HCT116 (cell line): Measurements from ENCODE around the gene RGL3. TPM values are rescaled to one million over a fixed set of nuclear protein-coding genes. Genes with fewer than 3 reads are reported as not detected.

ENCODE experiments used
- ATAC-seq: fragments of 200-7000 bp; cut with Tn5 transposase; 2 replicates; pipeline ENCODE4 v1.9.1; 2020; ENCODE audit warnings: mild to moderate bottlenecking, moderate library complexity
- BruUV-seq: library from RNA; stranded (reverse); fragments of 400-500 nt; replicated peaks from 2 replicates; lab custom pipeline; 2021; lab: Mats Ljungman, UMichigan
- CTCF ChIA-PET: fragments of 300-600 bp; sonication (Branson Sonifier 250); formaldehyde crosslinking; loops from one replicate; lab custom pipeline; 2021; ENCODE audit warnings: antibody characterized with exemption; lab: Charles Lee
- POLR2A ChIA-PET: fragments of 300-600, 350-600 bp; sonication (Branson Sonifier 250); formaldehyde crosslinking; loops from one replicate; lab custom pipeline; 2021; ENCODE audit warnings: antibody characterized with exemption; lab: Charles Lee
- RAD21 ChIA-PET, 2 experiments: fragments of 300-600 bp; sonication (Branson Sonifier 250); formaldehyde crosslinking; loops; one replicate each; lab custom pipeline; 2023; ENCODE audit warnings: low total read pairs in 2 of 2; ENCODE audit not compliant: uncharacterized antibody in 2 of 2, unreplicated experiment in 2 of 2, low non-redundant PET in 1 of 2; lab: Charles Lee
- DNase-seq: peaks from one replicate; pipeline ENCODE4 v3.0.0-alpha.2; 2010; ENCODE audit warnings: low read depth, low spot score
- H2AFZ ChIP-seq: fragments of 200-600 bp; shearing (Covaris generic), sonication (generic); 2 replicates; pipeline ENCODE4 v1.6.1; 2017; ENCODE audit warnings: low read depth, mixed run types, mixed read lengths, antibody characterized with exemption, low read length; ENCODE audit not compliant: poor library complexity, severe bottlenecking
- H3K27ac ChIP-seq: 2 replicates; pipeline ENCODE4 v1.5.1; 2012; ENCODE audit warnings: low read depth, low read length
- H3K27me3 ChIP-seq: fragments of 200-600 bp; sonication (generic); 2 replicates; pipeline ENCODE4 v1.6.1; 2016; ENCODE audit warnings: mixed run types, low read length, mixed read lengths; ENCODE audit not compliant: insufficient read depth
- H3K36me3 ChIP-seq, 2 experiments: fragments of 200-500 bp in 1 of 2; fragments of 200-600 bp in 1 of 2; sonication (Bioruptor generic) in 1 of 2; sonication (generic) in 1 of 2; 2 replicates each; pipeline versions ENCODE4 v1.5.1 to v1.6.1; 2014 to 2016; ENCODE audit warnings: low read length in 2 of 2, inconsistent platforms in 1 of 2, mixed read lengths in 1 of 2, mixed run types in 1 of 2; ENCODE audit not compliant: insufficient read depth in 2 of 2, control insufficient read depth in 1 of 2
- H3K4me1 ChIP-seq, 2 experiments: fragments of 200-600 bp in 1 of 2; sonication (generic) in 1 of 2; 2 replicates each; pipeline versions ENCODE4 v1.5.1 to v1.6.1; 2012 to 2017; ENCODE audit warnings: low read length in 2 of 2, inconsistent platforms in 1 of 2, mild to moderate bottlenecking in 1 of 2, mixed read lengths in 1 of 2, mixed run types in 1 of 2, moderate library complexity in 1 of 2; ENCODE audit not compliant: insufficient read depth in 2 of 2, control insufficient read depth in 1 of 2
- H3K4me2 ChIP-seq: fragments of 200-600 bp; sonication (generic); 2 replicates; pipeline ENCODE4 v1.6.1; 2017; ENCODE audit warnings: mixed run types, low read length, mixed read lengths
- H3K4me3 ChIP-seq, 2 experiments: fragments of 200-600 bp in 1 of 2; sonication (generic) in 1 of 2; replicated peaks in 1 of 2; 2 replicates each; pipeline ENCODE4 v1.5.1; 2011 to 2016; ENCODE audit warnings: low read length in 2 of 2, control low read depth in 1 of 2, low read depth in 1 of 2, mild to moderate bottlenecking in 1 of 2, mixed read lengths in 1 of 2, mixed run types in 1 of 2
- H3K79me2 ChIP-seq: fragments of 200-600 bp; sonication (generic); 2 replicates; pipeline ENCODE4 v1.6.1; 2017; ENCODE audit warnings: mild to moderate bottlenecking, mixed run types, low read length, moderate library complexity, mixed read lengths; ENCODE audit not compliant: insufficient read depth
- H3K9ac ChIP-seq: fragments of 200-600 bp; sonication (generic); 2 replicates; pipeline ENCODE4 v1.6.1; 2016; ENCODE audit warnings: low read length, mixed read lengths
- H3K9me2 ChIP-seq: fragments of 200-600 bp; sonication (generic), shearing (Covaris generic); 2 replicates; pipeline ENCODE4 v1.6.1; 2017; ENCODE audit warnings: mixed run types, mild to moderate bottlenecking, moderate library complexity; ENCODE audit not compliant: insufficient read depth
- H3K9me3 ChIP-seq, 2 experiments: fragments of 200-500 bp in 1 of 2; fragments of 200-600 bp in 1 of 2; sonication (Bioruptor generic) in 1 of 2; sonication (generic) in 1 of 2; 2 replicates each; pipeline ENCODE4 v1.6.1; 2014 to 2017; ENCODE audit warnings: low read length in 2 of 2, mixed read lengths in 2 of 2, inconsistent platforms in 1 of 2, low read depth in 1 of 2, mild to moderate bottlenecking in 1 of 2, mixed run types in 1 of 2, moderate library complexity in 1 of 2; ENCODE audit not compliant: control insufficient read depth in 1 of 2, insufficient read depth in 1 of 2
- H4K20me1 ChIP-seq: fragments of 200-600 bp; sonication (generic), shearing (Covaris generic); 2 replicates; pipeline ENCODE4 v1.6.1; 2017; ENCODE audit warnings: mixed run types, mild to moderate bottlenecking, moderate library complexity; ENCODE audit not compliant: insufficient read depth
- ATF3 ChIP-seq: IDR thresholded peaks from 2 replicates; pipeline ENCODE4 v1.6.1; 2012
- CEBPB ChIP-seq: IDR thresholded peaks from 2 replicates; pipeline ENCODE4 v1.6.1; 2012; ENCODE audit warnings: low read depth
- CTCF ChIP-seq, 3 experiments: fragments of 200-600 bp in 1 of 3; sonication (generic) in 1 of 3; IDR thresholded peaks in 2 of 3; conservative IDR thresholded peaks in 1 of 3; 2 replicates each; pipeline ENCODE4 v1.5.1; 2012 to 2017; ENCODE audit warnings: low read depth in 2 of 3, low read length in 2 of 3, antibody characterized with exemption in 1 of 3, borderline replicate concordance in 1 of 3, control low read depth in 1 of 3, mild to moderate bottlenecking in 1 of 3, mixed read lengths in 1 of 3, mixed run types in 1 of 3, moderate library complexity in 1 of 3; ENCODE audit not compliant: insufficient read depth in 1 of 3
- EGR1 ChIP-seq: IDR thresholded peaks from 2 replicates; pipeline ENCODE4 v1.6.1; 2012; ENCODE audit warnings: low read depth
- EZH2 ChIP-seq: fragments of 200-600 bp; sonication (generic); IDR thresholded peaks from 2 replicates; pipeline ENCODE4 v1.6.1; 2017; ENCODE audit warnings: antibody characterized with exemption, mixed run types
- EZH2phosphoT487 ChIP-seq: fragments of 200-600 bp; IDR thresholded peaks from 2 replicates; pipeline ENCODE4 v1.6.1; 2018; ENCODE audit warnings: antibody characterized with exemption, borderline replicate concordance
- JUND ChIP-seq: IDR thresholded peaks from 2 replicates; pipeline ENCODE4 v1.6.1; 2012
- MAX ChIP-seq: IDR thresholded peaks from 2 replicates; pipeline ENCODE4 v1.6.1; 2012
- POLR2A ChIP-seq: IDR thresholded peaks from 2 replicates; pipeline ENCODE4 v1.7.0; 2011; ENCODE audit warnings: borderline replicate concordance; ENCODE audit not compliant: insufficient read depth, insufficient read length; ENCODE audit errors: extremely low read depth
- POLR2AphosphoS5 ChIP-seq: IDR thresholded peaks from 2 replicates; pipeline ENCODE4 v1.6.1; 2011; ENCODE audit warnings: mild to moderate bottlenecking, low read depth, low read length, moderate library complexity
- RAD21 ChIP-seq: IDR thresholded peaks from 2 replicates; pipeline ENCODE4 v1.6.1; 2012; ENCODE audit warnings: low read depth, mild to moderate bottlenecking
- REST ChIP-seq: IDR thresholded peaks from 2 replicates; pipeline ENCODE4 v1.6.1; 2012; ENCODE audit warnings: low read depth
- SP1 ChIP-seq: IDR thresholded peaks from 2 replicates; pipeline ENCODE4 v1.6.1; 2012; ENCODE audit warnings: low read depth
- SRF ChIP-seq: IDR thresholded peaks from 2 replicates; pipeline ENCODE4 v1.6.1; 2012; ENCODE audit warnings: low read depth
- TCF7L2 ChIP-seq: IDR thresholded peaks from 2 replicates; pipeline ENCODE4 v1.7.0; 2011; ENCODE audit warnings: borderline replicate concordance, inconsistent platforms; ENCODE audit not compliant: insufficient read depth, insufficient read length; ENCODE audit errors: extremely low read depth
- ZBTB33 ChIP-seq: IDR thresholded peaks from 2 replicates; pipeline ENCODE4 v1.6.1; 2011; ENCODE audit warnings: mild to moderate bottlenecking, low read length, moderate library complexity; ENCODE audit not compliant: insufficient replicate concordance; ENCODE audit errors: extremely low read depth
- ZFX ChIP-seq: fragments of 450-650 bp; IDR thresholded peaks from 2 replicates; pipeline ENCODE4 v1.6.1; 2017
- intact Hi-C: fragments of 100-400 bp; cut with micrococcal nuclease; formaldehyde crosslinking; loops from 2 replicates; pipeline ENCODE4 v1.10.0; 2022
- total RNA-seq: library from RNA; stranded (reverse); gene quantifications from one replicate; pipeline ENCODE4 v1.2.1, GENCODE V29; 2021; ENCODE audit not compliant: unreplicated experiment

The RGL3 gene
- total RNA-seq, 1 experiment from 2014 or later: 99.2 TPM

GRCh38 chr19:11387162-11388034 is 31.7 kb downstream of the RGL3 start:
- Histone ChIP-seq H2AFZ (no peak overlapping the region), H3K9me2 (no peaks in the 10 kb centered on the region), H3K79me2 (no peaks in the 10 kb centered on the region), H3K27ac (no peak overlapping the region), H3K9ac (no peak overlapping the region), H3K9me3 (no peaks in the 10 kb centered on the region), H3K27me3 (no peaks in the 10 kb centered on the region)
- ATAC-seq: no peak
- TF ChIP-seq TCF7L2: no peak
- no peak for TF ChIP-seq MAX
- TF ChIP-seq EZH2phosphoT487: no peak
- TF ChIP-seq ATF3: no peak
- TF ChIP-seq ZFX: no peak
- TF ChIP-seq SRF: no peak
- no peak for TF ChIP-seq REST
- no peak for TF ChIP-seq ZBTB33
- no peak for TF ChIP-seq POLR2A
- TF ChIP-seq RAD21: no peak
- no peak for TF ChIP-seq EZH2
- no peak for TF ChIP-seq EGR1
- no peak for TF ChIP-seq JUND
- TF ChIP-seq SP1: no peak
- no peak for TF ChIP-seq CTCF (IDR thresholded peaks at IDR 0.05 in 2 of 3, conservative IDR thresholded peaks at IDR 0.05 in 1 of 3; ENCODE audit: borderline replicate concordance in 1 of 3, insufficient read depth in 1 of 3, low read depth in 2 of 3, low read length in 2 of 3)
- TF ChIP-seq CEBPB: no peak
- TF ChIP-seq POLR2AphosphoS5: no peak
- TF ChIP-seq, all 23 proteins: peak for 0
- Histone ChIP-seq H3K4me2 (no peak overlapping the region), H3K4me1 (peaks cover 5 to 26% of the 10 kb centered on the region in 2 experiments; a peak in 3 of 4 replicates), H3K4me3 (no peak overlapping the region), H3K36me3 (no peaks in the 10 kb centered on the region; a peak in 1 of 4 replicates), H4K20me1 (no peaks in the 10 kb centered on the region)
- ChIA-PET POLR2A (no interaction called here), CTCF (no interaction called here), RAD21 (no interaction called here)
- no TSS peak for BruUV-seq
- DNase-seq: no peak
- intact Hi-C loops: no loop called here
